SIG-M5 (cell line): Measurements from ENCODE around the gene MPC1.
A peak's percentile ranks its signal among the peaks of the same experiment; 100 is the strongest.

ENCODE experiments used
- DNase-seq: peaks from one replicate; lab custom pipeline; 2025; lab: John Stamatoyannopoulos, UW

The MPC1 gene

DNA sequence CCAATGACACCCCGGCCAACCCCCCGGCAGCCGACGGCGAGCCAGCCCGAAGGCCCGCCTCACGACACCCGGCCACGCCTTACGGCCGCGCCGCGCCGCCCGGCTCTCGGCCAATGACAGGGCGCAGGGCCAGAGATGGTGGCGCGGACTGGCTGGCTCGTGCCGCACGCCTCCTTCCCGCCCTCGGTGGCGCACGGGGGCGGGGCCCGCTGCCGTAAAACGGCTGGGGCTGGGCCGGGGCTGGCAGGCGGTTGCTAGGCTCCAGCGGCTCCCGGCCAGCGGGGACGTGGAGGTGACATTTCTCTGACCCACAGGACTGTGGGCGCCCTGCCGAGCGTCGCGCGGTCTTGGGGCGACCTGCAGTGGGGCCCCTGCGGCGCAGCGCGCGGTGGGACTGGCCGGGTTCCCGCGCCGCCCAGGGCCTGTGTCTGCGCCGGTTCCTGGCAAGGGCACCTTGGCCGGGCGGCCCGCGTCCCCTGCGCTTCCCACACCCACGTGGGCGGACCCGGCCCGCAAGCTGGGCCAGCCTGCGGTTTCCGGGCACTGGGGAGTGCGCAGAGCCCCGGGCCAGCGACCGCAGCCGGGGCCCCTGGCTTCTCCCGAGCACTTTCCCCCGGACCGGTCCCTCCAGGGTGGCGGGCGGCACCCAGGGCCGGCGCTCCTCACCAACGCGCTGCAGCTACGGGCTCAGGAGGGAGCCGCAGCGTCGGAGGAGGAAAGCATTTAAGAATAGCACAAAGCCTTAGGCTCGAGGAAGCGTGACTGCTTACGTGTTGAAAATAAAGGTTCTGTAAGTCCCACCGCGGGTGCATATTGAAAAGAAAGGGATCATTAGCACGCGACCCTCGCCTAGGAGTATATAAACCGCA, at the start of gene MPC1:
Gene MPC1, minus strand, starts transcription at position 8 of the 869 bp plus-strand sequence. CDS start 64 bp downstream, outside the sequence.
- DNase-seq: peak; percentile 61

DNA sequence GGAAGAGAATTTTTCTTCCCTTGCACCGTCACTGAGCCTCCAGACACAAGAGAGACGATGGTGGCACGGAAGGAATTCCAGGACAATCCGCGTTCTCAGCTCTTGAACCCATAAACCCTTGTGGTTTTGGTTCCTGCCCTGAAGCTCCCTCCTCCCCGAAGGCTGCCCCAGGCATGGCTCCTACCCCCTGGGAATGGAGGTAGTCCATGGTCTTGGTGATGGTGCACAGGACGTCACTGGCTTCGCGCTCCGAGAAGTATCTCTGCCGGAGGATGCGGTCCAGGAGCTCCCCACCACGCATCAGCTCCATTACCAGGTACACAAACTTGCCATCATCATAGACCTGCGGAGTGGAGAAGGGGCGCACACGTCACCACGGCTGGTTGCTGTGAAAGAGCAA, 47.5 kb upstream of the MPC1 start:
- DNase-seq: no peak

DNA sequence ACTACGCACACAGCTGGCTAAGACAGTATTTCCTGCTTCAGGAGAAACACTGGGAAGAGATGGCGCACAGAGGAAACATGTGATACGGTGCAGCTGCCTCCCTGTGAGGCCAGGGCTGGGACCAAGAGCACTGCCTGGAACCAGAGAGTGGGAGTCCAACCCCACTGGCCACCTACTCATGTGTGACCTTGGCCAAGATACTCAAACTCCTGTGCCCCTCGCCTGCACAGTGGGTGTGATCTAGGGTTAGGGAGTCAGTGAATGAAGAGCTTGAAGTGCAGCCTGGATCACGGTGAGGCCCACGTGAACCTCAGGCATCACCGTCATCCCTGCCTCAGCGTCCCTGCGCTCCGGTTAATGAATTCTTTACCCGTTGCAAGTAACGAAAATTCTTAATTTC, 41.7 kb upstream of the MPC1 start:
- DNase-seq: no peak

DNA sequence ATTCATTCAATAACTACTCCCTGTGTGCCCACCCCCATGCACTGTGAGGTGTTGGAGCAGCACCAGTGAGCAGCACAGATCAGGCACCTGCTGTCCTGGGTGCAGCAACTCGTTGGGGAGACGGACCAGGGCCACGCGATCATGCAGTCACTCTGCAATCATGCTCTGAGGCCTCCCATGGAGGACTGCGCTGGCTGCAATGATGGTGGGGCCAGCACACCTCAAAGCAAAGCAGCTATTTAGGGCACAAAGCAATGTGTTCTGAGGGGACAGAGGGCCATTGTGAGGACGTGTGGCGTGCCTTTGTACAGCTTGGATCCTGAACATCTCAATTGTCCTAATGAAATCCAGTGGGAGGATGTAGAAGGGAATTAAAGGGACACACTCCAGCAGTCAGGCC, 41.0 kb upstream of the MPC1 start:
- no peak for DNase-seq

DNA sequence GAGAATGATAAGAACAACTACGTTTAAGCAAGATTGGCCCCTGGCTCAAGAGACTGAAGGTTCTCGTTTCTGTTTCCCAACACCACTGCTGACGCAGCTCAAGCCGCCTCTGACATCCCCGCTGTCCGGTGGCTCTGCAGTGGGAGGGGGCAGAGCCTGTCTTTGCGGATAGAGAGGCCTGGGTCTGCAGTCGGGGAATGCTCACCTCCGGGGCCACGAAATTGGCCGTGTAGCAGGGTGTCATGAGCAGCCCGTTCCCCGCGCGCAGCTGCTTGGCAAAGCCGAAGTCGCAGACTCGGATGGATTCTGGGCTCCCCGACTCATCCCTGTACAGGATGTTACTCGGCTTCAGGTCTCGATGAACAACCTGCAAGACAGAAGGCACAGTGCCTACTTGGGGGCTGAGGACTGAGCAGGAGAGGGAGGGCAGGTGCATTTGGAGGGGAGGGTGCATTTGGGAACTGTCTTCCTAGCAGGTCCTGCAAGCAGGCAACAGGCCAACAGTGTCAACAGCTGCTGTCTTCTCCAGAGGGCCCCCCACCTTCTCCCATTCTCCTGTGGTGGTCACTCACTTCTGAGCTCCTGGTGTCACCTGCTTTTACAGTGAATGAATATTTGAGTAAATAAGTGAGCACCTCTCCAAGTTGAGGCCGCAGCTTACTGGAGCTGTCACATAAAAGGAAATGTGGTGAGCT, 40.5 kb upstream of the MPC1 start:
- no peak for DNase-seq

DNA sequence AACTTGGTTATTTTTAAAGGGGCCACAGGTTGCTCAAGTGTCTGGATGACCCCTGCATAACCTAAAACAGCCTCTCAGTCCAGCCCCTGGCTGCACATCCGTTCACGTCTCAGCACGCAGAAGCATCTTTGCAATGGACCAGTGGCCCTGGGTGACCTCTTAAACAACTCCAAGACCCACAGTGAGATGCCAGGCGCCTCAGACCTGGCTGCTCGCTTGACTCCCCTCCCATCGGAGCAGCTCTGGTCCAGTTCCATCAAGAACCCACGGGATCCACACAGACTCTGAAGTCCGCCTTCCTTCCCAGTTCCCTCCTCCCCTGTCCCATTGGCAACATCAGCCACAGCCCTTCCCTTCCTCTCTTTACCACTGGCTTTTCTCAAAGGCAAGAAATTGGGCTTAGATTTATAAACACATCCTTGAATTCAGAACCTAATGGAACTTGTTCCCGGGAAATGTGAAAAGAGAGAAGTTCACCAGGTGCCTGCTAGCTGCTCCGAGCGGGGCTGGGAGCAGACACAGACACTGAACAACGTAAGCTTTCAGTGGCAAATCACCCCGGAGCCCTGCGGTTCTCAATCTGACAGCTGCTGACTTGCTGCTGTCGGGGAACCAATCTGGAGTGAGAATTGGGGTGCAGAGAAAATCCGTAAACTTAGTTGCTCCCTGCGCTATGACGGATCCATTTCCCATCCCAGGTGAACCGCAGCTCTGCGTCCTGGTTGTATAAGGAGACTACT, 39.6 kb upstream of the MPC1 start:
- DNase-seq: no peak

DNA sequence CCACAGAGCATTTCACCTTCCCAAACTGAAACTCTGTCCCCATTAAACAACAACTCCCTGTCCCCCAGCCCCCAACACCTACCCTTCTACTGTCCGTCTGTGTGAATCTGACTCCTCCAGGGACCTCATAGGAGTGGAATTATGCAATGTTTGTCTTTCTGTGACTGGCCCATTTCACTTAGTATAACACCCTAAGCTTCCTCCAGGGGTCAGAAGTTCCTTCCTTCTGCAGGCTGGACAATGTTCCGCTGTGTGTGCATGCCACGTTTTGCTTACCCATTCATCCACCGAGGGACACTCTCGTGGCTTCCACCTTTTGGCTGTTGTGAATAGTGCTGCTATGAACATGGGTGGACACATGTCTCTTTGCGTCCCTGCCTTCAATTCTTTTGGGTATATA, 37.6 kb upstream of the MPC1 start:
- DNase-seq: no peak

DNA sequence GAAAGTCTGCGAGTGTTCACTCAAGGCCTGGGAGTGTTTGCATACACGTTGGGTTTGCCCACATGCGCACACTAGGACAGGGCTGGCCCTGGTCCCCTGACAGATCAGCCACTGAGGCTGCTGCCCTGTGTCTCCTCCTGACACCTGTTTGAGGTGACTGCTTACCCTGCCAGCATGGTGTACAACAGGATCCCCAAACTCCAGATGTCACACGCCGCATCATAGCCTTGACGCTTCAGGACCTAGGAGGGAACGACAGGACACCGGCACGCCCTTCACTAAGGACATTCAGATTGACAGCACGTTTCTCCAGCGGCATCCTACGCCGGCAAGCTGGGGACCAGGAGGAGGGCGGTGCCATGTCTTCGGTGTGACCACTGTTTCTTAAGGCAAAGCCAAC, 37.0 kb upstream of the MPC1 start:
- no peak for DNase-seq

DNA sequence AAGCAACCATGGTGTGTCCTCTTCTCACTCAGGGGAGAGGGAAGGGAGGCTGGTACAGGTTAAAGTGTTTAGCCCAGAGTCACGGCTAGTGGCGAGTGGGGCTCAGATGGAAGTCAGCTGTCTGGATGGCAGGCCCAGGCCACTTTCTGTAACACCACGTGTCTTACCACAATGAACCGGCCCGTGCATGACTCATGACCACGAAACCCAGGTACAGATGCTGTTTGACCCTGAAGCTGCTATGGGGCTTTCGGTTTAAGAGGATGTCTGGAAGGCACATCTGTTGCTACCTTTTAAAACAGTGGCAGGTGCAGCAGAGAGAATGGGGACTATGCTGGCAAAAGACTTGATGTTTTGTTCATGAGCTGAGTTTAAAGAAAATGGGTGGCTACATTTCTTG, 36.5 kb upstream of the MPC1 start:
- DNase-seq: no peak

DNA sequence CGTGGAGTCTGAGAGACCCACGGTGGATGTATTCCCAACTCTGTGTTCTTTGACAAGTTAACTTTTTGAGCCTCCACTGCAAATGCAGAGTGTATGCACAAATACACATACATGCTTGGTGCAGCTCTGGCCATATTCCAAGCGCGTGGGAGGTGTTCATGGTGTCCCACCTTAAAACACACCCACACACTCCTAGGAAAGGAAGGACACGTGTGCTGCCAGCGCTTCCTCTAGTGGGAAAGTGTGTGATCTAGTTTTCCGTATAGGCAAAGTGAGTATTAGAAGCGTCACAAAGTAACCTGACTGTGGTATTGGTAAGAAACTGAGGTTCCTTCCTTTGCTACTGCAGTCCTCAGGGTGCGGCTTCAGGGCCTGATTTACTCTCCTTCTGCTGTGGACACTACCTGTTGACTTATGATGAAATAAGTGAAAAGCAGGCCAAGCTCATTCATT, 36.0 kb upstream of the MPC1 start:
- no peak for DNase-seq

DNA sequence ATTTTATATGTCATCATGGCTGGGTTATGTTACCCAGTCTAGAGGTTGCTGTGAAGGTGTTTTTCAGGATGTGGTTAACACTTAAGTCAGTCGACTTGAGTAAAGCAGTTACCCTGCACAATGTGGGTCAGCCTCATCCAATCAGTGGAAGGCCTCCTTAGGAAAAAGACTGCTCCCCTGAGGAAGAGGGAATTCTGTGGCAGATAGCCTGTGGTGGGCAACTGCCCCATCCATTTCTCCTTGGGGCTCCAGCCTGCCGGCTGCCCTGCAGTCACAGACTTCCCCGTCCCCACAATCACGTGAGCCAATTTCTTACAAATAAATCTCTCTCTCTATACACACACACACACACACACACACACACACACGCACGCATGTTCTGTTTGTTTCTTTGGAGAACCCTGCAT, 34.5 kb upstream of the MPC1 start:
- no peak for DNase-seq

DNA sequence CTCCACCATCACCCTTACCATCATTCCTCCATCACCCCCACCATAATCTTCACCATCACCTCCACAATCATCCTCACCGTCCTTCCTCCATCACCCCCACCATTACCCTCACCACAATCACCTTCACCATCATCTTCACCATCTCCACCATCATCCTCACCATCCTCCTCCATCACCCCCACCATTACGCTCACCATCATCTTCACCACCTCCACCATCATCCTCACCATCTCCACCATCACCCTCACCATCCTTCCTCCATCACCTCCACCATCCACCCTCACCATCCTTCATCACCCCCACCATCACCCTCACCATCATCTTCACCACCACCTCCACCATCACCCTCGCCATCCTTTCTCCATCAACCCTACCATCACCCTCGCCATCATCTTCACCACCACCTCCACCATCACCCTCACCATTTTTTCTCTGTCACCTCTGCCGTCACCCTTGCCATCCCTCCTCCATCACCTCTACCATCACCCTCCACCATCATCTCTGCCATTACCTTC, 33.1 kb upstream of the MPC1 start:
- DNase-seq: no peak

DNA sequence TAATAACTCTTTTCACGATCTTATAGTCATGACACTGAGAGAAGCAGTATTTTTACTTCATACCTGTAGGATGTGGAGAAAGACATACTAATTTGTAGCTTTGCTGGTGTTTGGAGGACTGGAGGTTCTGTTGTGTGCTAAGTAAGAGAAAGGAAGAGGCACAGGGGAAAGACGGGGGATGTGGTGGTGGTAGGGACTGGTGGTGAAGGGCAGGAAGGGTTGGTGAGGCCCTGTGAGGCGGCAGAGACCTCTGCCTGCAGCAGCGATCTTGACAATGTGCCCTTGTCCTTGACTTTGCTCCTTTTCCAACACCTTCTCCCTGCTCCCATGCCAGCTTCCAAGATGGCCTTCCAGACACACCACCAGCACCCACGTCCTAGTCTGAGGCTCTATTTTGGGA, 32.6 kb upstream of the MPC1 start:
- DNase-seq: no peak

DNA sequence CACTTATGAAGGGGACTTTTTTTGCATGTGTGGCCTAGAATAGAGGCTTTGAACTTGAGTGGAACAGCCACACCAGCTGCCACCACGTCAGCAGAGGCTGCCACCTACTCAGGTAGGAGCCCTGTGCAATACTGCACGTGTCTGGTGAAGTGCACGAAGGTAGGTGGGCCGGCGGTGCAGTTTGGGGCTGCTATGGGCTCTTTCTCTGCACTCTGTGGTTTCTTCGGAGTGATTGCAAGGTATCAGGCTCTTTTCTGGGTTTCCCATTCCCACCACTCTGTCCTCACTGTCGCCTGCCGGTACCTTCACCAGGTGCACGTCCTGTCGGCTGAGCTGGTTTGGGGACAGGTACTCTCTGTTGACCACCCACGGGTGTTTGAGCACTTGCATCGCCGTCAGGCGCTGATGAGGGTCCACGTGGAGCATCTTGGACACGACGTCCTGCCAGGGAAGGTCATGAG, 30.8 kb upstream of the MPC1 start:
- DNase-seq: no peak

DNA sequence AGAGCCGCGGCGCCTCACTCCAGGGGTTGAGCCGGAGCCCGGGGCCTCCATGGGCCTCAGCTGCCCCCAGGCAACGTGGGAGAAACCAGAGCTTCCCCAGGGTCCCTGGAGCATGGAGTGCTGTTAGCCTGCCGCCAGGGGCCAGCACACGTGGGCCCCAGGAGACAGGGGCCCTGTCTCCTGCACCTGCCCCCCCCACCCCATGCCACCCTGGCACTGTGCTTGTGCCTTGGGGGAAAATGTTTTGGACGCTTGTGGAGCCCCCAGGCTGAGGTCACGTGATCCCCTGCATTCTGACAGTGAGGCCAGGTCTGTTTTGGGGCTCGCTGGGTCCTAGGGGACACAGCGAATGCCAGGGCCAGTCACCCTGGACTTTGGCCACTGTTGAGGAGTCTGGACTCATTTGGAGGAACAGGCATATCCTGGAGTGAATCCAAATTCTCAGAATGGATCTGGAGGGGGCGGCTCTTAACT, 30.2 kb upstream of the MPC1 start:
- DNase-seq: no peak

DNA sequence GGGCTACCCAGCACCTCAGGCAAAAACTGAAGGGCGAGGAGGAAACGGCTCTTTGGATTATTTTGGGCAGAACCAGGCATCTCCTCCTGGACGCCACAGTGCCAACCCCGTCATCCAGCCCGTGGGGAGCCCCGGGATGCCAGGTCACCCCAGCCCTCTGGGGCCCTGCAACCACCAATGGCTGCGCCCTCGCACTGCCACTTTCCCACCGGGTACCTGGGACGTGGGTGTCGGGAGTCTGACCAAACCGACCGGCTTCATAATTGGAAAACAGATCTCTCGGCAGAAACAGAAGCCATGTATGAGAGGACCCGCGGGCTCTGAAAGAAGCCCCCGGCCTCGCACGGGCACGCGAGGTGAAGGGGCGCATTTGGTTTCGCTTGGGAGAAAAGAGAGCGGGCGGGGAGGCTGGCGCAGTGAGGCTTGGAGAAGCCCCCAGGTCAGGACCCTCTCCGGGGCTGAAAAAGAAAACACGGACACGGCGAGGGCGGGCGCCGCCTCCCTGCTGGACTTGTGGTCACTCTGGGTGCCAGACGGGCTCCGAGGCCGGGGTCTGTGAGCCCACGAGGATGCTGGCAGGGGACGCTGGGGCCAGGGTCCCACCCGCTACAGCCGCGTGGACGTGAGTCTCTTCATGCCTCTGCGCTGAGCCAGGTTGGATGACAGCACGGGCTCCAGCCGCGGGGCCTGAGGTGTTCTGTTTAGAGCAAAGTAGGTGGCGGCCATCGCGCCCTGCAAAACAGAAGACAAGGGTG, 29.6 kb upstream of the MPC1 start:
- DNase-seq: no peak

DNA sequence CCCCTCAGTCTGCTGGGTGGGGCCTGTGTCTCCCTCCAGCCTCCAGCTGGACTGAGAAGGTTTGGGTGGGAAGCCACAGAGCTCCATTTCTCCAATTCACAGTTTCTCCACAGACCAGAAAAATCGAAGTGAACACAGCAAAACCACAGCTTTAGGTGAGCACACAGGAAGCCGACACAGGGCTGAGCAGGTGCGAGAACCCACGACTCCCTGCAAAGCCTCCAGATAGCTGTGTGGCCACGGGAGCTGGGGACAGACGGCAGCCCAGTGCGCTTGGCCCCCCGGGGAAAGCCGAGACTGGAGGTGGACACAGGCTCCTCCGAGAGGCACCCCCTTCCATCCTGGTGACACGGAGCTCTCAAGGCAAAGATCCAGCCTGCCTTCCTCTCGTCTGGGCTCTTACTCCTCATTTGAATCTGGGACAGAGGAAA, 29.0 kb upstream of the MPC1 start:
- DNase-seq: no peak

DNA sequence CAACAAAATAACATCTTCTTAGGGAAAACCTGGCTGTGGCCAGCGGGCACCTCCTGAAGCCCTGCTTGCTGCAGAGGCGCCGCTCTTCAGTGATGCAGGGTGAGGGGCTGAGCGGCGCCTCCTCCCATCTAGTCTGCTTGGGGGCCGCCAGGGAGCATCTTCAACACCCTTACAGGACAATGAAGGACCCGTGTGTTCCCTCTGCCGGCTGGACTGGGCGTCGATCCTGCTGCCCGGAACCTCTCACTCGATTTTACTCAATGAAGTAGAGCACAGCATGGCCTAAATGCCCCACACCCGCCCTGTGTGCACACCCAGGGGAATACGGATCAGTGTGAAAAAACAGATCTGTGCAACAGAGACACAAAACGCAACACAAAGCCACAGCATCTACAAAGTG, 28.5 kb upstream of the MPC1 start:
- DNase-seq: no peak

DNA sequence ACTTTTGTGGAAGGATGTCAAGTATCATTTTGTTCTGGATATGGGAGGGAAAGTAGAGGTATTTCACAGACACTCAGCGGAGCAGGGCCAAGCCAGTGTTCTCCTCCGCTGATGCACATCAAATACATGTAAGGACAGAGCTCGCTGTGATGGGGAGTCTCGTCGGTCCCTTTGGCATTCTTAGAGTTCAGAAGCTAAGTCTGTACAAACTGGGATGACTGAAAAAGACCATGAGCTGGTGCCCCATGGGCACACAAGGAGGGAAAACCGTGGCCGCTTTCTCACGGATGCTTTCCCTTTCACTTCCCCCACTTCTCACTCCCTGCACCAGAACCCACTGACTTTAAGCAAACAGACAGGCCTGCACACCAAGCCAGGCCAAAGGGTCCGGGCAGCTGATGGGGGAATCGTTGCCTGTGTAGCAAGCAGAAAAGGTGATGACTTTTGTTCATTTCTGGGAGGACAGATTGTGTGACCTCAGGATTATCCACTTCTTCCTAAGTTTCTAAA, 27.7 kb upstream of the MPC1 start:
- no peak for DNase-seq

DNA sequence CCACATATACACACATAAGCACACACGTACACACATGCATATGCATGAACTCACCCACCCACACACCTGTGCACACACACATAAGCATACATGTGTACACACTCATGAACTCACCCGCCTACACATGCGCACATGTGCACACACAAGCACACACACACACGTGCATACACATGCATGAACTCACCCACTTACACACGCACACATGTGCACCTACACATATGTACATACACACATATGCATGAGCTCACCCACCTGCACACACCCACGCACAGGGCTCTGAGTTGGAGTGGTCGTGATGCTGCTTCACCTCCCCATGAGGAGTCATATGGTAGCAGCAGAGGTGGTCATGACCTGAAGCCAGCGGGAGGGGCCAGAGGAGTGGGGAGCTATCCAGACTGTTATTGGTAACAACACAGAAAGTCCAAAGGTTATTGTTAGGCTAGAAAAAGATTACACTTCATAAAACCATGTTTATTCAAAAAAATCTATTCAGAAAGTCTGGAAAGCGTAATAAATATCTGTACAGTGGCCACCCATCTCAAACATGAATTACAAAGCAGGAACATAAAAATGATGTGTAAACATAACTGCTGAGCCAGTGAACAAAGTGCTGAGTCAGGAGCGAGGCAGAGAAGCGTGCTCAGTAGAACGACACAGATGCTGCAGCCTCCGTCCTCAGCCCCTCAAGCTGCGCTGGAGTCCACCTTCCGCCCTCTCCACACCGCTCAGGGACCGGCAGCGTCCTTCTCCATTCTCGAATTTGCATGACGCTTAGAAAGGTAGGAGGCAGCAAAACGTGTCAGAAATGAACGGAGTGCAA, 26.4 kb upstream of the MPC1 start:
- no peak for DNase-seq
